A549 (cell line): Measurements from ENCODE around the gene TMEM190.

ENCODE experiments used
- EP300 ChIP-seq, 2 experiments: fragments of >200 bp; sonication (Bioruptor Twin); formaldehyde crosslinking; IDR thresholded peaks; 2 replicates in 1 of 2; 3 replicates in 1 of 2; pipeline ENCODE4 v1.6.1; 2016 to 2017
- POLR2A ChIP-seq: IDR thresholded peaks from 2 replicates; pipeline ENCODE4 v1.6.1; 2012; ENCODE audit warnings: mild to moderate bottlenecking, low read length
- RCOR1 ChIP-seq: fragments of 150-350 bp; IDR thresholded peaks from 2 replicates; pipeline ENCODE4 v1.6.1; 2014; ENCODE audit warnings: antibody characterized with exemption, low read length, low read depth
- SMC3 ChIP-seq: fragments of >200 bp; sonication (Bioruptor Twin); formaldehyde crosslinking; IDR thresholded peaks from 3 replicates; pipeline ENCODE4 v1.6.1; 2018; ENCODE audit warnings: inconsistent platforms
- TF ChIP-seq, protein P1 (sequence below): fragments of >200 bp; sonication (Bioruptor Twin); formaldehyde crosslinking; IDR thresholded peaks from 3 replicates; pipeline ENCODE4 v1.5.1; 2016
- TF ChIP-seq, protein P2 (sequence below): IDR thresholded peaks from 2 replicates; pipeline ENCODE4 v1.6.1; 2012
- TF ChIP-seq, protein P3 (sequence below): fragments of >200 bp; sonication (Bioruptor Twin); formaldehyde crosslinking; IDR thresholded peaks from 2 replicates; pipeline ENCODE4 v1.6.1; 2016

DNA sequence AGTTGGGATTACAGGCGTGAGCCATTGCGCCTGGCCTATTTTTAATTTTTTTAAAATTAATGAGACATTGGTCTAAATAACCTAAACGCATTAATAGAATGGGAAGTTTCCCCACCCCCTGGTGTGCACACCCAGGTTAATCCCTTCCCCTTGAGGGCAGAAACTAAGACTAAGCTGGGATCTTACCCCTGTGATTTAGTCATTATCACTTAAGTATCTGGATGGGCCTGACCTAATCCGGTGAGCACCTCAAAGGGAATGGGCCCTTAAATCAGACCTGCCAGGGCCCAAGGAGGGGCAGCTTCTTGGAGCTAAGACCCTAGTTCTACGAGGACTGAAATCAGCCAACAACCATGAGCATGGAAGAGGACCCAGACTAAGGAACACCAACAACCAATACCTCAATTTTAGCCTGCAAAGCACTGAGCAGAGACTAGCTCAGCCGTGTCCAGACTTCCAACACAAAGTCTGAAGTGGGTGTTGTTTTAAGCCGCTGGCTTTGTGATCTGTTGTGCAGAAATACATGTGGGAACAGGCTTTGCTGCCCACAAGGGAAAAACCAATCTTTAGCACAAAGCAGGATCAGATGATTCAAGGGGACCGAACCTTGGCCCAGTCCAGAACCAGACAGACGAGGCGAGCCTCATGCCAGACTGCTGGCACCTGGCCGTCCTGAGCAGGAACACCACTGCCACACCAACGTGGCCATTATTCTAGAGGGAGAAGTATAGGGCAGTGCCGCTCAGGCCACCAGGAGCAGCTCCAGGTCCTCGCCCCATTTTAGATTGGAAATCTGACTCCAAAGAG lies 23.9 kb downstream of the TMEM190 start:
- TF ChIP-seq, protein P1, sequence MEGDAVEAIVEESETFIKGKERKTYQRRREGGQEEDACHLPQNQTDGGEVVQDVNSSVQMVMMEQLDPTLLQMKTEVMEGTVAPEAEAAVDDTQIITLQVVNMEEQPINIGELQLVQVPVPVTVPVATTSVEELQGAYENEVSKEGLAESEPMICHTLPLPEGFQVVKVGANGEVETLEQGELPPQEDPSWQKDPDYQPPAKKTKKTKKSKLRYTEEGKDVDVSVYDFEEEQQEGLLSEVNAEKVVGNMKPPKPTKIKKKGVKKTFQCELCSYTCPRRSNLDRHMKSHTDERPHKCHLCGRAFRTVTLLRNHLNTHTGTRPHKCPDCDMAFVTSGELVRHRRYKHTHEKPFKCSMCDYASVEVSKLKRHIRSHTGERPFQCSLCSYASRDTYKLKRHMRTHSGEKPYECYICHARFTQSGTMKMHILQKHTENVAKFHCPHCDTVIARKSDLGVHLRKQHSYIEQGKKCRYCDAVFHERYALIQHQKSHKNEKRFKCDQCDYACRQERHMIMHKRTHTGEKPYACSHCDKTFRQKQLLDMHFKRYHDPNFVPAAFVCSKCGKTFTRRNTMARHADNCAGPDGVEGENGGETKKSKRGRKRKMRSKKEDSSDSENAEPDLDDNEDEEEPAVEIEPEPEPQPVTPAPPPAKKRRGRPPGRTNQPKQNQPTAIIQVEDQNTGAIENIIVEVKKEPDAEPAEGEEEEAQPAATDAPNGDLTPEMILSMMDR, result no peak
- TF ChIP-seq EP300 (IDR thresholded peaks at IDR 0.05) (no peak), SMC3 (no peak), POLR2A (no peak), RCOR1 (no peak)
- TF ChIP-seq, protein P2, sequence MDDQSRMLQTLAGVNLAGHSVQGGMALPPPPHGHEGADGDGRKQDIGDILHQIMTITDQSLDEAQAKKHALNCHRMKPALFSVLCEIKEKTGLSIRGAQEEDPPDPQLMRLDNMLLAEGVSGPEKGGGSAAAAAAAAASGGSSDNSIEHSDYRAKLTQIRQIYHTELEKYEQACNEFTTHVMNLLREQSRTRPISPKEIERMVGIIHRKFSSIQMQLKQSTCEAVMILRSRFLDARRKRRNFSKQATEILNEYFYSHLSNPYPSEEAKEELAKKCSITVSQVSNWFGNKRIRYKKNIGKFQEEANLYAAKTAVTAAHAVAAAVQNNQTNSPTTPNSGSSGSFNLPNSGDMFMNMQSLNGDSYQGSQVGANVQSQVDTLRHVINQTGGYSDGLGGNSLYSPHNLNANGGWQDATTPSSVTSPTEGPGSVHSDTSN, result no peak
- TF ChIP-seq, protein P3, sequence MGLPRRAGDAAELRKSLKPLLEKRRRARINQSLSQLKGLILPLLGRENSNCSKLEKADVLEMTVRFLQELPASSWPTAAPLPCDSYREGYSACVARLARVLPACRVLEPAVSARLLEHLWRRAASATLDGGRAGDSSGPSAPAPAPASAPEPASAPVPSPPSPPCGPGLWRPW, result no peak
